HFFc6 (cell line): ENCODE measurements around the gene MYOG. TPM values are rescaled to one million over a fixed set of nuclear protein-coding genes. Genes with fewer than 3 reads are reported as not detected.

Experiments used
- DNase-seq: peaks from one replicate; pipeline ENCODE4 v3.0.0-alpha.2; 2018
- H3K27ac Mint-ChIP-seq: 2 replicates; pipeline ENCODE4 v1.8.0; 2020; ENCODE audit warnings: mild to moderate bottlenecking, mixed read lengths
- H3K27me3 Mint-ChIP-seq: 2 replicates; pipeline ENCODE4 v1.8.0; 2021; ENCODE audit warnings: mild to moderate bottlenecking, moderate library complexity, mixed read lengths; ENCODE audit not compliant: insufficient read depth
- H3K36me3 Mint-ChIP-seq: 2 replicates; pipeline ENCODE4 v1.8.0; 2021; ENCODE audit warnings: low read depth, mixed read lengths
- H3K4me1 Mint-ChIP-seq: 2 replicates; pipeline ENCODE4 v1.8.0; 2020; ENCODE audit warnings: low read depth, mixed read lengths
- H3K4me3 Mint-ChIP-seq: 2 replicates; pipeline ENCODE4 v1.8.0; 2020; ENCODE audit warnings: mild to moderate bottlenecking, moderate library complexity, mixed read lengths
- H3K9me3 Mint-ChIP-seq: 2 replicates; pipeline ENCODE4 v1.8.0; 2020; ENCODE audit warnings: mild to moderate bottlenecking, mixed read lengths
- CTCF ChIP-seq: fragments of 200-600 bp; sonication (generic); IDR thresholded peaks from 2 replicates; pipeline ENCODE4 v1.5.0; 2021; ENCODE audit warnings: antibody characterized with exemption, mild to moderate bottlenecking
- total RNA-seq, 6 experiments: library from RNA; stranded (reverse); fragmentation: NEBNext Ultra II Directional; extraction: Animal tissue kit (Norgen Biotek cat#: 25700); gene quantifications; 2 replicates in 1 of 6; 3 replicates in 5 of 6; pipeline ENCODE4 v1.2.3, GENCODE V29; 2021

MYOG gene
- total RNA-seq, 6 experiments from 2014 or later: not detected

- no peak overlapping the region for H3K4me3 Mint-ChIP-seq
- no peak for DNase-seq
- H3K27ac Mint-ChIP-seq: no peak overlapping the region
Observed at GRCh38 chr1:203084588-203085527, 954 bp downstream of the MYOG start.

GRCh38 chr1:203083463-203083921 is 2.3 kb downstream of the MYOG start:
- peak; percentile 32; the same call in 1 of the 2 replicates for TF ChIP-seq CTCF
- DNase-seq: no peak
- H3K36me3 Mint-ChIP-seq: no peaks in the 10 kb centered on the region
- H3K27me3 Mint-ChIP-seq: peaks cover 35% of the 10 kb centered on the region
- H3K9me3 Mint-ChIP-seq: no peaks in the 10 kb centered on the region
- no peak overlapping the region for H3K4me3 Mint-ChIP-seq
- H3K27ac Mint-ChIP-seq: no peak overlapping the region
- no peaks in the 10 kb centered on the region for H3K4me1 Mint-ChIP-seq

More at GRCh38 chr1:203084588-203085527, 954 bp downstream of the MYOG start:
- no peaks in the 10 kb centered on the region for H3K36me3 Mint-ChIP-seq
- H3K27me3 Mint-ChIP-seq: peaks cover 42% of the 10 kb centered on the region
- no peaks in the 10 kb centered on the region for H3K4me1 Mint-ChIP-seq
- no peaks in the 10 kb centered on the region for H3K9me3 Mint-ChIP-seq
- TF ChIP-seq CTCF: peak; percentile 81

- no peak for TF ChIP-seq CTCF
- Mint-ChIP-seq H3K27ac (no peak overlapping the region), H3K9me3 (no peaks in the 10 kb centered on the region), H3K27me3 (peaks cover 33% of the 10 kb centered on the region), H3K36me3 (no peaks in the 10 kb centered on the region), H3K4me3 (no peak overlapping the region), H3K4me1 (no peaks in the 10 kb centered on the region)
- no peak for DNase-seq
Observed at GRCh38 chr1:203082571-203083462, 3.0 kb downstream of the MYOG start.

- Mint-ChIP-seq H3K27me3 (peaks cover 33% of the 10 kb centered on the region), H3K4me1 (no peaks in the 10 kb centered on the region), H3K36me3 (no peaks in the 10 kb centered on the region), H3K9me3 (no peaks in the 10 kb centered on the region), H3K27ac (no peak overlapping the region), H3K4me3 (no peak overlapping the region)
- no peak for DNase-seq
- TF ChIP-seq CTCF: no peak
Observed at GRCh38 chr1:203082231-203082505, 3.6 kb downstream of the MYOG start.

- Mint-ChIP-seq H3K36me3 (no peaks in the 10 kb centered on the region), H3K9me3 (no peaks in the 10 kb centered on the region), H3K27me3 (peaks cover 34% of the 10 kb centered on the region), H3K4me3 (no peak overlapping the region), H3K4me1 (no peaks in the 10 kb centered on the region), H3K27ac (no peak overlapping the region)
- DNase-seq: no peak
- TF ChIP-seq CTCF: no peak
Observed at GRCh38 chr1:203081465-203082230, 4.2 kb downstream of the MYOG start.
